HG03139 (cell line): ENCODE measurements around the gene TMEM25.
"Not testable (repeated sequence)": the region's sequence is repeated elsewhere in the genome, so short reads cannot be mapped to it uniquely, and the experiment has no call there.

ENCODE experiments used
- ATAC-seq: cut with Tn5 transposase; IDR thresholded peaks from one replicate; pipeline ENCODE4 v1.9.1; 2021; ENCODE audit not compliant: unreplicated experiment

TMEM25 gene

GRCh38 chr11:118577995-118578394, 47.0 kb downstream of the TMEM25 start:
- not testable (repeated sequence) for ATAC-seq

GRCh38 chr11:118581057-118581456, 50.1 kb downstream of the TMEM25 start:
- ATAC-seq, result no peak
